DLD1 (cell line): ENCODE measurements around the gene CEP152.
"Not testable (repeated sequence)": the region's sequence is repeated elsewhere in the genome, so short reads cannot be mapped to it uniquely, and the experiment has no call there.

Source experiments
- in situ Hi-C: cut with HindIII; loops from 2 replicates; pipeline ENCODE4 v1.10.0; 2017; ENCODE audit warnings: low sequenced_read_pairs

Gene CEP152

DNA sequence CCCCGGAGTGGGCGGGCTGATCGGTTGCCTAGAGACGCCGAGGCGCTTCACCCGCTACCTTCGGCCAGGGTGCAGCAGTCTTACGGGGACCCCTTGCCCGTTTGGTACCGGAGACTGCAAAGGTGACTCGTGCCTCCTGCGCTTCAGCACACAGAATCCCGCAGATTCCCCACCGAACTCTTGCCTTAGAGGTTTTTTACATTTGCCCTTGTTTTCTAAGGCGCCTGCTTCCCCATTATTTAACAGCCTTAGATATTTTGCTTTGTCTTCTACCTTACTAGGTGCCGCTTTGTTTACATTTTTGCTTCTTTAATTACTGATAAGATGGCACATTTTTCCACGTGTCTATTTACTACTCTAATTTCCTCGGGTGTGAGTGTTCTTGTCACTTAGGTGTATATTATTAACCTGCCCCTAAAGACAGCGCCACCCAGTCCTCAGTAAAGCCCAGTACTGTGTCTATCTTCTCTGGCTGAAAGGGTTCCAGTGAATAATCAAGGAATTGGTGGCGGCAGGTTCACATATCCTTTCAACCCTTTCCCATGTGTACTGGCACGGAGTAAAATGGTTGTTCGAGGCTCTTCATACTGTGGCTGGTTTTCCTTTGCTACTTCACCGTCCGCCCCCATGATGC, 573 bp upstream of the CEP152 start:
- in situ Hi-C loops, result no loop called here

DNA sequence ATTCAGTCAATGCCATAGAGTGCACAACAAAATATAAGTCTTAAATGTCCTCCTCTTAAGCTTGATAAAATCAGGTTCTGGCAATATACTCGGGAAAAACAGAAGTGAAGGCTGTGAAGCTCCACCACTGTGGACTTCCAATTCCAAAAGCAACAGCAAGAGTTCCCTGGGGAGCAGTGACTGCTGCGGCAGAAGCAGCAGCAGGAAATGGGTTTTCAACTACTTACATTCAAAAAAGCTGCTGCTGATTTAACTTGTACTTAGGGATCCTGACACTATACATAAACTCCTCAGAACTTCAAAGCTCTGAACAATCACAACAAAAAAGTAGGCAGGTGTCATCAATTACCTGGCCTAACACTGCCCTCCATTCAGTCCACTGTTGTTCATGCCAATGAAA, 4.7 kb downstream of the CEP152 start:
- in situ Hi-C loops, result no loop called here

DNA sequence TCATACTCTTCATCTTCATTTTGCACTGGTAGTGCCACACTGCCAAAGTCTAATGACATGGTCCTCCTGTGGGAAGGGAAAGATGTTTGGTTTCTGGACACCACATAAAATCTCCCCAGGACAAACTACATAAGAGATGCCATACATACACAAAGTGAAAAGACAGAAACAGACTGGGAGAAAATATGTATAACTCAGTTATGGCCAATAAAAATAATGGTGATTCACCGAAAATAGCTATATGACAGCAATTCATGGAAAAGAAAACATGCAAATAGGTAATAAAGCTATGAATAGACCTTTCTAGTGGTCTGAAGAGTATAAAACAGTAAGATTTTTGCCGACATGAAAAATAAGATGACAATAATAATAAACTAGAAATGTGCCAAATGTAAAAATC, 5.3 kb downstream of the CEP152 start:
- in situ Hi-C loops, result no loop called here

DNA sequence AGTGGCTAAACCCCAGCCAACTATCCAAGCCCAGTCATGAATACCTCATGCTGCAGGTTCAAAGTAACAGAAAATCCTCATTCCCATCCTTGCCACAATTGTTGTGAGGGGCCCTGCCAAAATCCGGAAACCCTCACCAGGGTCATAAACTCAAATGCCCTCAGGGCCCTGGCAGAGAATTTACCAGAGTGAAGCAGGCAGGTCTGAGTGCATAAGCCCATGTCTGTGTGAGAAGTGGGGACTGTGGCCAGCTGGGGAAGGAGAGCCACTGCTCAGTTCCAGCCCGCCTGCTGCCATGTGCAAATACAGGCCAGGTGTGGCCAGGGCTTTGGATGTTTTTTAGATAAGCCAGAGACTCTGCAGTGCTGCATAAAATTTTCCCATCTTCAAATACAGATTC, 7.0 kb downstream of the CEP152 start:
- in situ Hi-C loops, result no loop called here

DNA sequence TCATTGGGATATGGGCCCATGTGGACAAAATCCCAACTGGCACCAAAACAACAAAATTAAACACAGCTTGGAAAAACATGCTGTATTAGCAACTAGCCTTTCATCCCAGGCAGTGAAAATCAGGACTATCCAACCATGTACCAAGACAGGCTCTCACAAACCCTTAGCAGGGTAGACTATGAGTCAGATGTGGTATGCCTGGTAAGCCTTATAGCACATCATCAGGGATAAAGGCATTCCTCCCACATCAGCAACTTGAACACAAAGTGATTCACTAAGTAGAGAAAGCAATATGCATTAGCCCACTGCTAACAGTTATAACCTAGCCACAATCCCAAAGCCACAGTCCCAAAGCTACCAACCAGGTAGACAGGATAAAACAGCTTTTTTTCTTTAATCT, 8.0 kb downstream of the CEP152 start:
- in situ Hi-C loops, result no loop called here

DNA sequence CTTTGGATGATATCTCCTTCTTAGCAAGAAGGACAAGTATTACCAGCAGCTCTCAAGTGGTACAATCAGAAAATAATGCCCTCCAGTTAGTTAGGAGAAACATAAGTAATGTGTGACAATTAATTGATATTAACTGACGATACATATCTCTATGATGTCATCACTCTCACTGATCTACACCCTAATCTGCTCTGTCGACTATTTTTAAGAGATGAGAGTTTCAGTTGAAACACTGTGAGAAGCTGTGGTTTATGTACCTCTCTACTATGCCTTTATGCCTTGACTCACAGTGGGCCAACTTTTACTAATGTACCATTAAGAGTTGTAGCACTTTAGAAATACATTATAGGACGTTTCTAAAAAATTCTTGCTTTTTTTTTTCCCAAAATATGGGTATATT, 8.6 kb downstream of the CEP152 start:
- in situ Hi-C loops, result no loop called here

DNA sequence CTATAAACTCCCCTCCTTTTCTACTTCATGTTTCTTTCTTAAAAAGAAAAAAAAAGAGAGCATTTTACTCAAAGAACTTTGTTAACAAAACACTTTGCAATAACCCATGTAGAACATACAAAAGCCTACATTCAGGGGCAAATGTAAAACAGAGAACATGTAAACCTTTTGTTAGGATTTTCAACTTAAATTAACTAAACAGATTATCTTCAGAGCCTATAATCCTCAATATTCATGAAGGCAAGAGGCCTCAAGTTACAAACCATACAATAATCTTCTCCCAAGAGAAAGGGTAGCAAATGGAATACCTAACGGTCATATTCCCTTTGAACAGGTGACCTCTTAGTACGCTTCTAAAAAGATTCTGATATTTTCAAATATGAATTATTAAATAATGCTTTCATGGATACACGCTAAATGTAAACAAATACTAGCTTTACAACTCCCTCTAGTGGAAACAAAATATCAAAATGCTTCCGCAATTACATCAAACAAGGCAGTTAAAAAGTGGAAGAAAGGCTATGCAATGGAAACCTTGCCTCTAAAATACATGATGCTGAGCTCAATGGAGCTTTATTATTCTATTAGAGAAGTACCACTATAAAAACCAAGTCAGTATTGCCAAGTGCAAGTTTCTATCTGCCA, 9.9 kb downstream of the CEP152 start:
- in situ Hi-C loops, result no loop called here

DNA sequence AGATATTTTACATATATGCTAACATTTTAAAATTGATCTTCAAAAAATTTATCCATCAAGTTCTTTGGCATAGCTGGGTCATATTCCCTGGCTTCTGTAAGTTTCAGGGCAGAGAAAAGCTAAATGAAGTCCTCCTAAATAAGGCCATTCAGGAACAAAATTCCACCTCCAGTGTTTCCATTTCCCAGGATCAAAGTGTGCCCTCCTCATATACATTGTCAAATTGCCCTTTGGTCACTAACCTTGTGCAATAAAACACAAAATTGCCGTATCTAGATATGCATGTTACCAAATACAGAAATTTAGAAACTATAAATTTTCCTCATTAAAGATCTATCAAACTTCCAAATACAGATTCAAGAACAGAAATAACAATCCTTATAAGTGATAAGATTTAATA, 10.6 kb downstream of the CEP152 start:
- in situ Hi-C loops, result no loop called here

DNA sequence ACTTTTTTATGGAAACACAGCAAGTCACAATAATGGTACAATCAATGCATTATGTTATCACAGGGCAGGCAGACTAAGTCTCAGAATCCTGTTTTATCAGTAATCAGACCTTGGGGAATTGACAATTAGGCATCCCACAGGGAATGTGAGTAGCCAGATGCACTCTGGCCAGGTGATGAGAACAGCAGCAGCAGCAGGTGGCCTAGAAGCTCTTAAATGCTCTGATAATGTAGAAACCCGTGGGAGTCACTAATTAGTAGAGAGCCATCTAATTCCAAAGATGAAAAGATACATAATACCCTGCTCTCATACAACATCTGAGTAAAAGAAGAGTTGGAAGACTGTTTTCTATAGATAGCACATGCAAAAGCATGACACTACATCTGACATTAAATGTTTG, 12.6 kb downstream of the CEP152 start:
- in situ Hi-C loops, result no loop called here

DNA sequence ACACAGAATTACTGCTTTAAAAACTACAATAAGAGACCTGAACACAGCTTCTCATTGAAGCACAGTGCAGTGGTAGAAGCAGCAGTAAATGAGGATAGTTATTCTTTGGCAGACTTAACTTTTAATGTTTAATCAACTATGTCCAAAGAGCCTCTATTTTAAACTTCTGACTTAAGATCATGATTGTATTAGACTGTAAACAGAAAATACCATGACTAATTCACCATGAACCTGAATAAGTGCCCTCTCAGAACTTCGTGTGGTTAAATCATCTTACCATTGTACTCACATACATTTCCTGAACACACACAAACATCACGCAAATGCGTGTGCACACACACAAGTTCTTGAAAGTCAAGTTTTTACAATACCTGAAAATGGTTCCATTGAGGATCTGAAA, 13.9 kb downstream of the CEP152 start:
- in situ Hi-C loops, result no loop called here

DNA sequence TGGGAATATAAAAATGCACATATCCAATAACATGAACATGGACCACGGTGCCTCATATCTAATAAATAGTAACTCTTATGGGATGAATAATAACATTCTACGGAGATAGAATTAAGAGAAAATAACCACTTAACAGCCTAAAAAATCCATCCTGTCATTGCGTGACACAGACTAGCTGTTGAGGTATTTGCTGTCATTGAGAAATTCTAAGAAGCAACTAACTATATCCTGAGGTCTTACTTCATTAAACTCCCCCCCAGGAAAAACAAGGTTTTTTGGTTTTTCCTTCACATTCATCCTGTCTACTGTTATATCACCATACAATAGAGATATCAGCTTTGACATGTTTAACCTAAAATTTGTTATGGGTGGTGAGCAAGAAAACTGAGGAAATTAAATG, 14.3 kb downstream of the CEP152 start:
- in situ Hi-C loops, result no loop called here

DNA sequence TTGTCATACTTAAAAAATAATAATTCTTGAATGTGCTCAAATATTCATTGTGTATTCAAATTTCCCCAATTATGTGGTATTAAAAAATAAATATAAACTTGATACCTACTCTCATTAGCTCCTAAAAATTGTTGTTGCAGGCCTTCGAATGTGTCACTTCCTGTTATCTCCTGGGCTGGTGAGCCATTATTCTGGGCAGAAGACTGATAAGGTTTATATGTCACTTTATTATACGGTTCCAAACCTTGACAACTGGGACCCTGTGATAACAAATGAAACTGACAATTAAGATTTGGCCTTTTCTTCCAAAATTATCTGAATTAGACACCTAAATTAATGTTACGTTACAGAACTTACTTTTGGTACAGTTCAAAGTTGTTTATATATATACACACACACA, 15.0 kb downstream of the CEP152 start:
- in situ Hi-C loops, result no loop called here

DNA sequence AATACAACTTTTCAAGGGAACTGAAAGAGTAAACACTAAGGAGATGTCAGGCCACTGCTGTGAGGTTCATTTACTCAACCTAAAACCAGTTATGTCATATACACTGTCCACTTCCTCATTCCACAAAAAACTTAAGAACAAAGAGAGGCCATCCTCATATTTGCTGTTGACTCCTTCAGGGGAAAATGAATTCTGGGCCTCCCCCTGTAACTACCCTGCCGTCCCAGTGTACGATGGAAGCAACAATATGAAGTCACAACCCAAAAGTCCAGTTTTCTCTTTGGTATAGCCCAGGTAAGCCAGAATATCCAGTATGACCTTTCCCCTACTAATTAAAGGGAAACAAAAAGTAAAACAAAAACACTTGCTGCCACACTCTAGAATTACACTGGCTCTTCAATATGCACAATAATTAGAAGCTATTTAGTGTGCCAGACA, 16.2 kb downstream of the CEP152 start:
- in situ Hi-C loops, result no loop called here

DNA sequence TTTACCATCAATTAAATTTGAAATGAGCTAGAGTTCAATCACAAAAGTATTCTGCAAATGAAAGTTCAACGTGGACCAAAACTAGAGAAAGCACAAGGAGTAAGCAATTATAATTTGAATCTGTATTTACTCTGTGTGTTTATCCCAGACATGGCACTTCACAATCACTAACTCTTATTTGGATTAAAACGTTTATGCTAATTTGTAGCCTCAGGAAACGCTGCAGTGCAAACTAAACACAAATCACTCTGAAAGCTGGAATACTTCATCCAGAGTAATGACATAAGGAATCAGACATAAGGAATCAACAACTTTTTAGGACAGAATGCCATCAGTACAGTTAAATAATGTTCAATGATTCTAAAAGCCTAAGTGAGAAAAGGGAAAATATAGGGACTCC, 18.5 kb downstream of the CEP152 start:
- in situ Hi-C loops, result no loop called here

DNA sequence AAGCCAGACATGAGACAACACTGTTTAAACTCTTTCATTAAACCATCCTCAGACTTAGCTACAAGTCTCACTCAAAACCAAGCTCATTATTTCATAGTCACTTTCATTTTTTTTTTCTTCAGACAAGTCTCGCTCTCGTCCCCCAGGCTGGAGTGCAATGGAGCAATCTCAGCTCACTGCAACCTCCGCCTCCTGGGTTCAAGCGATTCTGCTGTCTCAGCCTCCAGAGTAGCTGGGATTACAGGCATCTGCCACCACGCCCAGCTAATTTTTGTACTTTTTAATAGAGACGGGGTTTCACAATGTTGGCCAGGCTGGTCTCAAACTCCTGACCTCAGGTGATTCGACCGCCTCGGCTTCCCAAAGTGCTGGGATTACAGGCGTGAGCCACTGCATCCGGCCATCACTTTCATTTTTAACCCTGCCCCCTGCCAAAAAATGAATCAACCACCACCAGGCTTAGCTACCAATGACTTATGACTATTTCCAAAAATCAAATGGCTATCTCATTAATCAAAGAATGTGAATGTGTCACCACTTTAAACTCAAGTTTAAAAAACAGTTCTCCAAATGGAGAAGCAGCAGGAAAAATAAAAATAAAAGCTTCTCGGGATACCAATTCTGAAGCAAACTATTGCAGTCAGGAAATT, 20.3 kb downstream of the CEP152 start:
- in situ Hi-C loops, result not testable (repeated sequence)

DNA sequence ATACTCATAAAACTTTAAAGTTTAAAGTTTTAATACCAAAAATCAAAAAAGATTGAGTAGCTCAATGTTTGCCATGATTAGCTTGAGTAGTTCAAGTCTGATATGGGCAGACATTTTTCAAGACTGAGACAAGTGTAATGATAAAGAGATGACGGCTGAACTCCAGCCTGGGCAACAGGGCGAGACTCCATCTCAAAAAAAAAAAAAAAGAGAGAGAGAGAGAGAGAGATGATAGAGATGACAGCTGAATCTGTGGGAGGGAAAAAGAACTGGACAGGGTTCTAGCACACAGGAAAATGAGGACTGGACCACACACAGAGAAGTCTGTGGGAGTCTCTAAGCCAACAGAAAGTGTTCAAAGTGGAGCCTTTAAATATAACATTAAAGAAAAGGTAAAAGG, 25.2 kb downstream of the CEP152 start:
- in situ Hi-C loops, result no loop called here

DNA sequence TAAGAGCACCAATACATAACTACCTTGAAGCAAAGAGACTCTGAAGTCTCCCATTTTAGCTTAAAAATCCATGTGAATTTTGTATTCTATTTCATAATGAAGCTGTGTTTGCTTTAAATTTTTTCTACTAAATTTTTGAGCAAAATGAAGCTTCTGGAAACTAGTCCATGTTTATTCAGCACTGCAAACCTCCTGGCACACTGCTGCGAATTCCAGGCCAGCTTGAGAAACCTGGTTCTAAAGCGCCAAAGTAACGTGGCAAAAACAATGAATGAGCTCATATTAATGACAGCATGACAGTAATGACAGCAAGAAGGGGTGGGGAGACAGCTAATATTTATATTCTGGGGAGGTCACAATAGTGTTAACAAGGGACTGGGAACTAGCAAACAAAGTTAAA, 25.7 kb downstream of the CEP152 start:
- in situ Hi-C loops, result no loop called here

DNA sequence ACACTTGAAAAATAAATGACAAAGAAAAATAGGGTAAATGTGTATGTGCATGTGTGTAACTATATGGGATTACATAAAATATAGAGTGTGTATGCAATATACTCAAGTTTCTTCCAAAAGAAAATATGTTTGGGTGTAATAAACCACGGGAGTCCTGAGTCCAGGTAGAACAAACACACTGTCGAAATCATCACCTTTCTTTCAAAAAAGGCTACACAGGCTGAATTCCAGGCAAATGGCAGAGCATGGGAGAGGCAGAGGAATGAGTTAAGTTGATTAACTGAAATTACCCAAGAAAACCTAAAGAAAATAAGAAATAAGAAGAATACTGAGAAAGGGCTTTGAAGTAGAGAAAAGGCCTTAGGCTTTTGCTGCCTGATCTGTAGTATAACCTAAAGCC, 26.1 kb downstream of the CEP152 start:
- in situ Hi-C loops, result no loop called here

DNA sequence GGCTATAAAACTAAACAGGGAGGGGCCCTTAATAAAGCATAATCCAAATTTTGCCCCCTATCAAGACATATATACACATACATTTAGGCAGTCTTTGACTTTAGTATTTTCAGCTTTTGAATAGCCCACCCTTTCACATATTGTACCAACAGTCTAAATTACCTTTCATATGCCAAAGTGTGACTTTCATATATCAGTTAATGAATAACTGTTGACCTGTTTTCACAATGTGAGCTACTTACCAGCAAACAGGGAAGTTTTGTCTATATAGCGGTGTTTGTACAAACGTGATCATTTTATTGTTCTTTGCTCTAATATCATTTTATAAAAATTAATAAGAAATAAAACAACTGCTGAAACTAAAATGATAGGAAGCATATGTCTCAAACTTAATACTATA, 28.0 kb downstream of the CEP152 start:
- in situ Hi-C loops, result no loop called here

DNA sequence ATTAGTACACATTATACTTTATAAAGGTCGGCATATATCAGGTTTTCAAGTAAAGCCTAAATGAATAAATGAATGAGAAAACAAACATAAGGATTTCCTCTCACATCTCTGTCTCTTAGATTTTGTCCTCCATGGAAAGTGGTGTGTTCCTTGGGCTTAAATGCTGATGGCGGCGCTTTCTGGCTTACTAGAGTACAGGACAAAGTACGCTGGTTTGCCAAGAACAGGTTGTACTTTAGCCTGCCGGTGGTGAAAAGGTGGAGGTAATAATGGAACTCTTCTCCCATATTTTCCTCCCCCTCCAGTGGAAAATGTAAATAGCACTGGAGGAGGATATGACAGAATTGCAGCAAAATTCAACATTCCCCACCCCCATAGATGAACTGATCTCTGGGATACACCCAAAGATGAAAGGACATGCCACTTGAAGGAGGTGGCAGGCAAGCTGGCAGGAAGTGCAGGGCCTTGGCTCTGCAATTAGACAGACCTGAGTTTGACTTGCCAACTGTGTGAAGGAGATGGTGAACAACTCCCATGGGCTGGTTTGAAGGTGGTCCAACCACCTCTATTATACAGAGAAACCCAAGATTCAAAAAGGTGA, 29.3 kb downstream of the CEP152 start:
- in situ Hi-C loops, result no loop called here

DNA sequence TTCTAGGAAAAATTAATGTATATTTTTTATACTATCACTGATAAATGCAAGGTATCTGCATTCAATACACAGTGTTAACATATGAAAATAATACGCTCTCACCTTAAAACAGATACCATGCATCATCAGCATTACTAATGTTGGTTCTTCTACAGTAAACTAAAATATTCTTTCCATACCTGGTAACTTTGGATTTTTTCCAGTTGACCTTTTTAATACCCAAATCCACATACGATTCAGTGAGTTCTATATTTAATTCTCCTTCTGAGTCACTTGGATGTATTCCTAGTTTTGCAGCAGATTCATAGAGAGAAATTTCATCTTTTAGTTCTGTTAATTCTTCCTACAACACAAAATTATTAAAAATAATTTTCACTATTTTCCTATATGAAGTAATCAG, 29.9 kb downstream of the CEP152 start:
- in situ Hi-C loops, result no loop called here

DNA sequence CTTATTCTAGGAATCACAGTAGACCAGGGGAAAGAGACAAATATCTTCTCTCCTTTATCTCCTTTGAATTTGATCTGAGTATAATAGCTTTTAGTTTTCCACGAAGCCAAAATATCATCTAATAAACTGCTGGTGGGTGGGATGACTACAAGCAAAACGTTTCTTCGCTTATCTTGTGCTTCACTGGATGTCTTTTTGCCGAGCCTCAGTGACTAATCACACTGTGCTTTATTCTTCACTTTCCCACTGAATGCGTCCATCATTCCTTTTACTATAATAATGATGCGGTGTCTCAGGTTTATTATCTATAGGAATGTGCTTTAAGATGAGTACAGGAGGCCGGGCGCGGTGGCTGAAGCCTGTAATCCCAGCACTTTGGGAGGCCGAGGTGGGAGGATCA, 32.5 kb downstream of the CEP152 start:
- in situ Hi-C loops, result no loop called here
